Smooth muscle cell (in vitro differentiated cells): ENCODE results near the gene ADK. TPM values are rescaled to one million over a fixed set of nuclear protein-coding genes. Genes with fewer than 3 reads are reported as not detected.
"Not testable (repeated sequence)": the region's sequence is repeated elsewhere in the genome, so short reads cannot be mapped to it uniquely, and the experiment has no call there.

Experiments used
- DNase-seq: peaks from one replicate; lab custom pipeline; 2025; ENCODE audit not compliant: unreplicated experiment; lab: John Stamatoyannopoulos, UW
- H2AFZ ChIP-seq: fragments of 200-600 bp; sonication (generic); 2 replicates; pipeline ENCODE4 v1.6.0; 2016; ENCODE audit warnings: antibody characterized with exemption, low read depth, mild to moderate bottlenecking
- H3F3A ChIP-seq: fragments of 200-600 bp; sonication (generic); 2 replicates; pipeline ENCODE4 v1.6.0; 2017; ENCODE audit warnings: antibody characterized with exemption, low read depth
- H3K27ac ChIP-seq: fragments of 200-600 bp; sonication (generic); 2 replicates; pipeline ENCODE4 v1.5.1; 2016; ENCODE audit warnings: low read depth, mild to moderate bottlenecking
- H3K27me3 ChIP-seq: fragments of 200-600 bp; sonication (generic); 2 replicates; pipeline ENCODE4 v1.6.1; 2016; ENCODE audit warnings: low read depth, mild to moderate bottlenecking
- H3K36me3 ChIP-seq: fragments of 200-600 bp; sonication (generic); 2 replicates; pipeline ENCODE4 v1.5.1; 2016; ENCODE audit warnings: low read depth
- H3K4me1 ChIP-seq: fragments of 200-600 bp; sonication (generic); 2 replicates; pipeline ENCODE4 v1.5.1; 2016; ENCODE audit warnings: low read depth
- H3K4me2 ChIP-seq: fragments of 200-600 bp; sonication (generic); 2 replicates; pipeline ENCODE4 v1.6.0; 2016; ENCODE audit warnings: mild to moderate bottlenecking
- H3K4me3 ChIP-seq: fragments of 200-600 bp; sonication (generic); 2 replicates; pipeline ENCODE4 v1.5.1; 2016; ENCODE audit warnings: mild to moderate bottlenecking
- H3K79me2 ChIP-seq: fragments of 200-600 bp; sonication (generic); 2 replicates; pipeline ENCODE4 v1.6.0; 2016; ENCODE audit warnings: low read depth, mild to moderate bottlenecking
- H3K9ac ChIP-seq: fragments of 200-600 bp; sonication (generic); 2 replicates; pipeline ENCODE4 v1.6.0; 2016; ENCODE audit warnings: low read depth
- H3K9me3 ChIP-seq: fragments of 200-600 bp; sonication (generic); replicated peaks from 2 replicates; pipeline ENCODE4 v1.5.1; 2016; ENCODE audit warnings: low read depth
- H4K20me1 ChIP-seq: fragments of 200-600 bp; sonication (generic); 2 replicates; pipeline ENCODE4 v1.6.0; 2016; ENCODE audit warnings: low read depth
- CTCF ChIP-seq: fragments of 200-600 bp; sonication (generic); IDR thresholded peaks from 2 replicates; pipeline ENCODE4 v1.5.1; 2017; ENCODE audit warnings: borderline replicate concordance, mild to moderate bottlenecking, antibody characterized with exemption; ENCODE audit not compliant: insufficient read depth, poor library complexity, severe bottlenecking
- WGBS: methylation state at CpG from one replicate; pipeline ENCODE4 v1.1.7; 2016; ENCODE audit warnings: low lambda C conversion rate; 5-methylcytosine and 5-hydroxymethylcytosine counted together
- polyA plus RNA-seq: library from polyadenylated mRNA; unstranded; fragments of >200 nt; fragmentation: Nextera tagmentation; extraction: Ambion mirVana; gene quantifications from 2 replicates; pipeline ENCODE4 v1.2.1, GENCODE V29; 2016
- total RNA-seq: library from RNA; depleted of rRNA; stranded (reverse); fragments of >200 nt; gene quantifications from 2 replicates; pipeline ENCODE4 v1.2.3, GENCODE V29; 2014

ADK gene
- total and polyA plus RNA-seq, 2 experiments from 2014 or later, result 19.4 to 25.1 TPM

- Histone ChIP-seq H3K9me3 (no peaks in the 10 kb centered on the region), H3K4me2 (no peak overlapping the region), H3K27me3 (no peaks in the 10 kb centered on the region), H3K79me2 (no peaks in the 10 kb centered on the region), H3K36me3 (no peaks in the 10 kb centered on the region), H2AFZ (no peak overlapping the region), H3K9ac (no peak overlapping the region), H3K27ac (no peak overlapping the region), H3K4me3 (no peak overlapping the region), H4K20me1 (no peaks in the 10 kb centered on the region), H3F3A (no peaks in the 10 kb centered on the region), H3K4me1 (no peaks in the 10 kb centered on the region)
- TF ChIP-seq CTCF, result no peak
- DNase-seq, result no peak
- WGBS, result 88% methylated on average over 3 of the region's 3 CpGs
Measured at GRCh38 chr10:74575191-74575720, 424.2 kb downstream of the ADK start.

- no peaks in the 10 kb centered on the region for H3K36me3 ChIP-seq
- WGBS, result 100% methylated on average over 1 of the region's 1 CpG
- no peak for DNase-seq
- H3K27me3 ChIP-seq, result no peaks in the 10 kb centered on the region
- H3K27ac ChIP-seq, result no peak overlapping the region
- no peaks in the 10 kb centered on the region for H3K4me1 ChIP-seq
- no peak overlapping the region for H3K9ac ChIP-seq
- H3K79me2 ChIP-seq, result no peaks in the 10 kb centered on the region
- no peaks in the 10 kb centered on the region for H3K9me3 ChIP-seq
- H3F3A ChIP-seq, result no peaks in the 10 kb centered on the region
- H4K20me1 ChIP-seq, result no peaks in the 10 kb centered on the region
- no peak overlapping the region for H2AFZ ChIP-seq
- no peak for TF ChIP-seq CTCF
- no peak overlapping the region for H3K4me2 ChIP-seq
- no peak overlapping the region for H3K4me3 ChIP-seq
Measured at GRCh38 chr10:74575912-74576311, 424.9 kb downstream of the ADK start.

- Histone ChIP-seq H4K20me1 (no peaks in the 10 kb centered on the region), H3F3A (no peaks in the 10 kb centered on the region), H3K4me2 (no peak overlapping the region), H3K79me2 (no peaks in the 10 kb centered on the region), H3K9me3 (no peaks in the 10 kb centered on the region), H3K9ac (no peak overlapping the region), H3K4me1 (no peaks in the 10 kb centered on the region), H3K27ac (no peak overlapping the region), H3K4me3 (no peak overlapping the region), H3K27me3 (no peaks in the 10 kb centered on the region), H3K36me3 (no peaks in the 10 kb centered on the region), H2AFZ (no peak overlapping the region)
- no peak for DNase-seq
- no peak for TF ChIP-seq CTCF
- WGBS, result 96% methylated on average over 3 of the region's 3 CpGs
Measured at GRCh38 chr10:74576586-74576985, 425.6 kb downstream of the ADK start.

GRCh38 chr10:74580438-74580837, 429.4 kb downstream of the ADK start:
- not testable (repeated sequence) for H3K4me1 ChIP-seq, H3K9ac ChIP-seq, DNase-seq, H3K27me3 ChIP-seq, H4K20me1 ChIP-seq, H3F3A ChIP-seq, H3K79me2 ChIP-seq, H3K4me3 ChIP-seq, H3K9me3 ChIP-seq, H3K27ac ChIP-seq, H2AFZ ChIP-seq, H3K36me3 ChIP-seq, H3K4me2 ChIP-seq
- WGBS, result 92% methylated on average over 2 of the region's 2 CpGs
